ENCODE results near the gene BICC1.

Gene BICC1

DNA sequence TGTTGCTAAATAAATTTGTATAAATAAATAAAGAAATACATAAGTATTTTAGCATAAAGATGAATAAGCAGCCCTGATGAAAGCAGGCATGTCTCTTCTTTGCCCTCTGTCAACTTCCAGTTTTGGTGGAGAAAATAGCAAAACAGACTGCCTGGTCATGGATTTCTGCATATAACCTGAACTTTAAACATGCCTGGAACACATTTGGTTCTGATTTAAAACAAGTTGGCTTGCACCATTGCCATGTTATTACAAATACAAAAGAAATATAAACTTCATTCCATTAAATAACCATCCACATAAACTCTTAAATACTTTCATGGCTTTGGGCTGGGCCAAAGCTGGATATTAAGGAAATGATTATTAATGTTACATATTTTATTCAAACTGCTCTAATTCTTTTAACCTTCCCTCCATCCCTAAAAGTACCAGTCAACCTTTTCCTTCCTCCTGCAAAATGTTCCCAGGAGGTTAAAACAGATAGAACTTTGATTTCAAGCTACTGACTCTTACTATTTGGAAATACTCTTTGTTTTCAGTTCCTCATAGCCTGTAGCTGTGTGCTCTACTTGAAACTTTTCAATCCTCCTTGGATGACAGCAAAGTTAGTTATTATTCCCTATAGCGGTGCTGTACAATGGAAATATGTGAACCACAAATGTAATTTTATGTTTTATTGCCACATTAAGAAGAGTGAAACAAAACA lies 96.3 kb downstream of the BICC1 start:
- FAIRE-seq: no peak

GRCh38 chr10:58609532-58610150 lies 97.0 kb downstream of the BICC1 start:
- no peak for FAIRE-seq

- FAIRE-seq: no peak
Measured at GRCh38 chr10:58615237-58615935, 102.7 kb downstream of the BICC1 start.

GRCh38 chr10:58618158-58618676 lies 105.5 kb downstream of the BICC1 start:
- no peak for FAIRE-seq

- no peak for FAIRE-seq
Measured at GRCh38 chr10:58621379-58622077, 108.9 kb downstream of the BICC1 start.

DNA sequence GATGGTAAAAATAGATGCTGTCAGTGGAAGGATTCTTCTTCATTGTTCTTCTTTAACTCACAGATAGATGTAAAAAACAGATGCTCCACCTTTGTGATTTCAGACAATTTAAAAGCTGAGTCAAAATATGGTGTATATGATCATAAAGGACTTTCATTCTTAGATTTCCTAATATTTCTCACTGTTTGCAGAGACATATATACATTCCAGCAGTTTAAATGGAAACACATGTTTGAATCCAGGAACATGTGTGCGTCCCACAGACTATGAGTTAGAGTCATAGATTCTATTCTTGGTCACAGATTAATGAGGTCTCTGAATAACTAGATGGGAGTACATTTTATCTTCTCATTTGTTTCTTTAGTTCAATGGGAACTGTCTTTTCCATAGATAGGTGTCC lies 109.6 kb downstream of the BICC1 start:
- no peak for FAIRE-seq

DNA sequence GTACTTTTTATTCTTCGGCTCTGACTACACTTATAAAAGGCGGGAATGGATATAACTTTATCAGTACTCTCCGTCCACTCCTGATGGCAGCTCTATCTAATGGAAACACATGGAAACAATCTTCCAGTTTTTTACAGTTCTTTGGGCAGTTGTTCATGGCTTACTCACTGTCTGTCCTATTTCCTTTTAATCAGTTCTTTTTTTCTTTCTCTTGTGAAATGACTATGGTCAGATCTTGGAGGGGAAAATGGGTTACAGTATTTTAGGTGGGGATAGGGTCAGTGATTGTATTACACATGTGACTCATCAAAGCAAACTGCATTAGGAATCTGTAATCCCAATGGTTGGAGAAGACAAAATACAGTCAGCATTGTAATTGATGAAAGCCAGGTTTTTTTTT lies 112.4 kb downstream of the BICC1 start:
- FAIRE-seq: no peak

GRCh38 chr10:58627392-58627791 lies 114.7 kb downstream of the BICC1 start:
- FAIRE-seq: no peak

GRCh38 chr10:58631715-58632114 lies 119.0 kb downstream of the BICC1 start:
- no peak for FAIRE-seq

GRCh38 chr10:58632216-58632615 lies 119.5 kb downstream of the BICC1 start:
- FAIRE-seq: no peak

DNA sequence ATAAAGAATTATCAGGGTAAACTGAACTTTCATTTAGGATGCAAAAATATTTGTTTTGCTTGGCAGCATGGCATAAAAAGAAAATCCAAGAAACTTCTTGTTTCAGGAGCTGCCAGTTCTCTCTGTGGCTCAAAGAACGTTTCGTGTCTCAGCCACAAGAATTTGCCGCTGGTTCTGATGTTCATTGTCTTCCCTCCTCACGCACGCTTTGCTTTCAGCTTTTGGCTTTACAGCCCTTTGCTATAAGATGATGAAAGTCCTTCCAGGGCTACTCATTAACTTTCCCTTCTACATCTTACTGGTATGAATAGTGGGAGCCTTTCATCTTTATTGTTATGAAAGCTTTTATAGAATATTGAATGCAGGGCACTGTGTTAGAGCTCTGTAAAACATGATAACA lies 124.7 kb downstream of the BICC1 start:
- FAIRE-seq: no peak

GRCh38 chr10:58638388-58638787 lies 125.7 kb downstream of the BICC1 start:
- no peak for FAIRE-seq

DNA sequence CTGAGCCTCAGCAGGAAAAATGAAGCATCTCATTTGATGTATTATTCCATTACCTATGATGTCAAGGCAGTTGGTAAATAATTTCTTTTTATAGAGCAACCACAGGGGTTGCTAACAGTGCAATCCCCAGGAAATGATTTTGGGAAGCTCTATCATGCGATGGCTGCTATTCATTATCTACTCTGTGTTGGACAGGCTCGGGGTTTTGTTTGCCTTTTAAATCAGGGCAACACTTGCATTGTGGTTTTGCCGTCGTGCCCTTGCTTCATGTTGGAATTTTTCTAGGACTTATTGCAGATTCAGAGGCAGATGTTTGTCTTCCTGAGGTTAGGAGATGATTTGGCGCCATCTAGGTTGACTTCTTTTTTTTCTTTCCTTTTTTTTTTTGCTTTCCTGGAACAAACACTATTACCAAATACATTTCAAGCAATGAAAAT lies 128.4 kb downstream of the BICC1 start:
- no peak for FAIRE-seq

GRCh38 chr10:58641708-58642107 lies 129.0 kb downstream of the BICC1 start:
- FAIRE-seq: no peak

DNA sequence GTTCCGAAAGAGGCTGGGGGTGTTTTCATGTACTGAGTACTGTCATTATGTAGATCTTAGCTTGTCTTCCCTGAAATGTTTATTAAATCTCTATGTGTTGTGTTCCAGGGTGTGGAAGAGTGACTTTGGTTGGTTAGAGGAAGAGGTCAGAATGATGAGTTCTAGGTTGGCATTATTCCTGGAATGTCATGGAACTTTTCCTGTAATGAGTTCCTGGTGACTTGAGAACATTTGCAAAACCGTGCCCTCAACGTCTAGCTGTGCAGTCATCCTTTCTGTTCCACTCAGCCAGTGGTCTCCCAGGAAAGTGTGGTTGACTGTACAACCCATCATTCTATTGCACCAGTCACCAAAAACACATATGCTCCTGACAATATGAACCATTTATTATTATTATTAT lies 129.6 kb downstream of the BICC1 start:
- FAIRE-seq: no peak

GRCh38 chr10:58642916-58643428 lies 130.3 kb downstream of the BICC1 start:
- no peak for FAIRE-seq

GRCh38 chr10:58644311-58644710 lies 131.6 kb downstream of the BICC1 start:
- FAIRE-seq: no peak

DNA sequence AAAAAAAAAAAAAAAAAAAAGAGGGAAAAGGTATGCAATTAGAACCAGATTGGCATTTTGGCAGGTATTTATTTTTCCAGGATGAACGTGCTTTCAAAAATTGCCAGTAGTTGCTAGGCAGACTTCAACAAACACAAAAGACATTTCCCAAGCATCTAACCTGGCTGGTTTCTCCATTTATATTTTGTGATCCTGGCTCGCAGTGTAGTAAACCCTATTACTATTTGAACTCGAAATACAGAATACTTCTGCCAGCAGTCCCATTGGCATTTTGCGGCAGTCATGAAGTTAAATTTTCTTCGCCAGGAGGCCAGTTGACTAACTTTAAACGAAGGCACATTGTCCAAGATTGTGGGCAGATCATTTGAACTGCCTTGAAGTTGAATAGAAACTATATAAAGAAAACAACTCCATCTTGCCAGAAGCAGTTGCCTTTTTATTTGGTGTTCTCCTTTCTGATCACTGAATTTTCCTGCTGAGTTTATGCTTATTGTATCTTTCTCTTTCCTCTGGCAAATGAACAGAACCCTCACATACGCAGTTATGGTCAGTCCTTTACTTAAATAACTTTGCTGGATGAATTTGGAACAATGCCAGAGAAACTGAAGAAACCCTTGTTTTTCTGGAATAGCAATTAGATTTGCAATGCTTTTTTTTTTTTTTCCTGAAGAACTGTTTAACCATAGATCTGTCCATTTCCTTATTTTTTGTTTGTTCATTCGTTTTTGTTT lies 132.9 kb downstream of the BICC1 start:
- FAIRE-seq: no peak

DNA sequence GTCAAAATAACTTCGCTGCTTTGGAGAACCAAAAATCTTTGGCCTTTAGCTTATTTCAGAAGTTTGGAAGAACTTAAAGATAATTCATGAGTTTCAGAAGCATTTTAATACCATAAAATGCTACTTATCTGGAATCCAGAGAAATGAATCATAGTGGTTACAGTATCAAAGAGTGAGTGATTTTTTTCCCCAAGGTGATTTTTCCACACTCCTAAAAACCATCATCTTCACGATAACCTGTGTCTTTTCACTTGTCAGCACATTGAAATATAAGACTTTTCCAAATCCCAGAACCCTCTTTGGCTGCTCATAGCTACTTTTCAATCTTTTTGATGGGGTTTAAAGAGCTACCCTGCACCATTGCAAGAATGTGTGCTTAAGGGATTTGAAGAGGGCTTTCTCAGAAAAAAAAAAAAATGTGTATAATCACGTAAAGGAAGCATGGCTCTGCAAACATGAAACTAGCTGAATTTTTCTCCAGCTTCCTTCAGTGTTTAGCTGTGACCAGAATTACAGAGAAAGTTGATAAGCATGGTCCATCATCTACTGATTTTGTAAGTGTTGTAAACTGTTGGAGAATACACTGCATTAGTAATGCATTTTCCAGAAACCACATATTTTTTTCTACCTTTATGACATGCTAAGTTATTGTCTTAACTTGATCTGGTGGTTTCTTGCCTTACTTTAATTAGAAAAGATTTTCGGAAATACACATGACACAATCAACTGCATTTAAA lies 134.9 kb downstream of the BICC1 start:
- FAIRE-seq: no peak

DNA sequence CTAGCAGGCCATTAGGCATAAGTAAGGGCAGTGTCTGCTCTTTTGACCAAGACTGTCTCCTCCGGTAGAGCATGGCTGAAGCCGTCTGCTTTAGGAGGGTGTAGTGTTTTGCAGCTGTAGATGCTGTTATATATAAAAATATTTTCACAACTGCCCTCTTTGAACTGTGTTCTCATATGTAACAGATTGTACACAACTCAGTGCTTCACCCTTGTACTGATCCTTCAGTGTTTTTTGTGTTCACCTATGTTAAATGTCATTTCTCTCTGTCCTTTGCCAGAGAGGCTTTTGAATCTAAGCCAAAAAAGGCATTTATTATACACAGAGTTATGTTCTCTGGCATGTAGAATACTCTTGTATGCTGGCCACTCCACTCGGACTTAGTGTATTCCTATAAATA lies 135.5 kb downstream of the BICC1 start:
- FAIRE-seq: no peak

GRCh38 chr10:58651040-58651439 lies 138.4 kb downstream of the BICC1 start:
- FAIRE-seq: no peak

DNA sequence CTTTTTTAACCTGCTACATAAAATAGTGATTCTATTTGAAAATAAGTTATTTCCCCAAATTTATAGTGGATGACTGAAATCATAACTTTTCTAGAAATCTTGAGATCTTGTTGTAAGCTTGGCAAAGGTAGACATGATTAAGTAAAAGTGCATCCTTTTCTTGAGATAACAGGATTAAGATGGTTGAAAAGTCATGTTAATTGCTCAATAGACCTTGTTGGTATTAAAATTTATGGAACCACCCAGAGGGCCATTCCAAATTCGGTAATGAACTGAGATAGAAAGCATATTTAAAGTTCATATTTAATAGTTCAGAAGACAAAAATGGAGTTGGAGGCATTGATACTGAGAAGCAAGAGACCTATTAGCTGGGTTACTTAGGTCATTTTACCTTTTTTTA lies 139.1 kb downstream of the BICC1 start:
- no peak for FAIRE-seq

Measured in A204.1 (cell line).